ENCODE results near the gene ADGRD1.
"Not testable (repeated sequence)": the region's sequence is repeated elsewhere in the genome, so short reads cannot be mapped to it uniquely, and the experiment has no call there.

The ADGRD1 gene

DNA sequence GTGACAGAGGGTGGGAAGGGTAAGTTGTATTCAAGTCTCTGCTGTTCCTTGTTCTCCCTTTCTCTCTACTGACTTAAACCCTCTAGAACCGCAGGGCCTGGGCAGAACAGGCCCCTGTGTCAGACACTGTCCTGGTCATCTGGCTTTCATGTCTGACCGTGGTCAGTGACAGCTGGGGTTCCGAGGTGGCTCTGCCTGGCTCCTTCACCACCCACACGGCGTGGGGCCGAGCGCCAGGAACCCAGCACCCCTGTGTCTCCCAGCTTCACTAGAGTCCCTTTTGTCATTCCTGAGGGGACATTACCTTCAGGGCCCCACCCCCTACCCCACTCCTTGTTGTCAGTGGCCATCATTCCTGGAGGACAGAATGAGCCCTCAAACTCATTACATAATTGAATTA is 168.9 kb downstream of the ADGRD1 start:
- no peak for TF ChIP-seq CTCF (IDR thresholded peaks at IDR 0.05; ENCODE audit: low read depth, low read length)
- no peak for DNase-seq (ENCODE audit: extremely low read depth, low read depth)

- no peak for TF ChIP-seq CTCF (IDR thresholded peaks at IDR 0.05; ENCODE audit: low read depth, low read length)
- no peak for DNase-seq (ENCODE audit: extremely low read depth, low read depth)
Observed at GRCh38 chr12:131123817-131124216, 170.1 kb downstream of the ADGRD1 start.

GRCh38 chr12:131124487-131125280 is 171.0 kb downstream of the ADGRD1 start:
- no peak for TF ChIP-seq CTCF (IDR thresholded peaks at IDR 0.05; ENCODE audit: low read depth, low read length)
- no peak for DNase-seq (ENCODE audit: extremely low read depth, low read depth)

DNA sequence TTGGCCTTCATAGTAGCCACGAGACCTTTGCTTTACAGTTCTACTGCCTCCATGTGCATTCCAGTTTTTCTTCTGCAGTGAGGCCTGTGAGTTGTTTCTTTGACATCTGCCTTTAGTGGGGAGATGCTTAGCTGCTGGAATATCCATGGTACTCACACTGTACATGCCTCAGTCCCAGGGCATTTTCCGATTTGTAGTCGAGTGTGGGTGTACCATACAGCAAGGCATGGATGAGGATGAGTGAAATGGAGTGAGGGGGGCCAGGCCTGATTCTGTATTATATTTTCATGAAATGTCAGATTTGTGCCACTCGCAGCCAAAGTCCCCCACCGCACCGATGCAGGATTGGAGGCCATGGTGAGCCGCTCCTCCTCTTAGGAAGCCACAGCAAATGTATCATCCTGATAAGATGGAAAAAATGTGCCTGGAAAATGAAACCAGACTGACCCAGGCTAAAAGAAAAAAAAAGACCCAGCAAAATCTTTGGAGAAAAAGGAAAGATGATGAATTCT is 173.0 kb downstream of the ADGRD1 start:
- no peak for TF ChIP-seq CTCF (IDR thresholded peaks at IDR 0.05; ENCODE audit: low read depth, low read length)

GRCh38 chr12:131128556-131128955 is 174.8 kb downstream of the ADGRD1 start:
- no peak for TF ChIP-seq CTCF (IDR thresholded peaks at IDR 0.05; ENCODE audit: low read depth, low read length)
- DNase-seq (ENCODE audit: extremely low read depth, low read depth), result no peak

More for the DNA sequence above, 173.0 kb downstream of the ADGRD1 start:
- no peak for DNase-seq (ENCODE audit: extremely low read depth, low read depth)

GRCh38 chr12:131128966-131129619 is 175.4 kb downstream of the ADGRD1 start:
- DNase-seq (ENCODE audit: extremely low read depth, low read depth), result not testable (repeated sequence)

- no peak for TF ChIP-seq CTCF (IDR thresholded peaks at IDR 0.05; ENCODE audit: low read depth, low read length)
- DNase-seq (ENCODE audit: extremely low read depth, low read depth), result no peak
Observed at GRCh38 chr12:131129839-131130238, 176.1 kb downstream of the ADGRD1 start.
